ENCODE data around the gene GBA2. TPM values are rescaled to one million over a fixed set of nuclear protein-coding genes. Genes with fewer than 3 reads are reported as not detected.

GBA2 gene
- polyA plus RNA-seq, 3 donors = 18.1 to 130 (median 26.4) TPM

DNA sequence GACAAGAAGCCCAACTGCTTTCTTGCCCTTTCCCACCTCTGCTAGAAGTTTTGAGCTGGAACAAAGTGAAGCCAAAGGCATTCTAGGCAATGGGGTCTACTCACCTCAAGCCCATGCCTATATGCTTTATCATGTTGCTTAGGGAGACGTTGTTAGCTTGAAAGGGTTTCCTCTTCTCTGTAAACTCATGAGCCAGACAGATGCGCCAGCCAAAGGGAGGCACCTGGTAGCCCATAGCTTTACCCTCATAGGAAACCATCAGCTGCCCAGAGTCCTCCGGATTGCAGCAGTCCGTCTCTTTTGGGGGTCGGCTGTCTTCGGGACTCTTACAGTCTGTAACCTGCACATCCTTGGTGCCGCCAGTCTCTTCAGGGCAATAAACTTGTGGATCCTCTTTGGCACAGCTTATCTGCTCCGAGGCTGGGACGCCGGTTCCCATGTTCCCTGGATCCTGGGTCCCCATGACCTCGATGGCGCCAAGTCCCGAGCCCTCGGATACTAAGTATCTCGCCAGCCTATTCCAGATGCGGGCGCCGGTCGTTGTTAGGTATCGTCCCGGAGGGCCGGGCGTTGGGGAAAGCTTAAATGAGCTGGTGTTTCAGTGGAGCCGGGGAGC, 678 bp downstream of the GBA2 start:
- peak overlapping the region; percentile 59 to 80 for H3K27ac ChIP-seq (ENCODE audit: low read depth in 1 of 2, low read length in 2 of 2)
- peak overlapping the region; percentile 82 for H2AFZ ChIP-seq (ENCODE audit: insufficient read depth, low read depth, low read length, poor library complexity, severe bottlenecking)
- WGBS (ENCODE audit: insufficient coverage) = under 1% methylated on average over 23 of the region's 24 CpGs
- H3K9ac ChIP-seq (ENCODE audit: insufficient read depth, low read length, poor library complexity, severe bottlenecking) = peak overlapping the region; percentile 83
- Mint-ChIP-seq H3K36me3 (peaks cover 45 to 62% of the 10 kb centered on the region in 2 donors), H3K27ac (peak overlapping the region; percentile 86 to 95 (median 91)), H3K9me3 (no peaks in the 10 kb centered on the region), H3K4me1 (peaks cover 56% of the 10 kb centered on the region), H3K4me3 (peak overlapping the region; percentile 91 to 95), H3K27me3 (ENCODE audit: low read depth in 3 of 3) (no peaks in the 10 kb centered on the region)
- peaks cover 52% of the 10 kb centered on the region for H3K79me2 ChIP-seq (ENCODE audit: insufficient read depth, low read length)
- TF ChIP-seq, protein P1, sequence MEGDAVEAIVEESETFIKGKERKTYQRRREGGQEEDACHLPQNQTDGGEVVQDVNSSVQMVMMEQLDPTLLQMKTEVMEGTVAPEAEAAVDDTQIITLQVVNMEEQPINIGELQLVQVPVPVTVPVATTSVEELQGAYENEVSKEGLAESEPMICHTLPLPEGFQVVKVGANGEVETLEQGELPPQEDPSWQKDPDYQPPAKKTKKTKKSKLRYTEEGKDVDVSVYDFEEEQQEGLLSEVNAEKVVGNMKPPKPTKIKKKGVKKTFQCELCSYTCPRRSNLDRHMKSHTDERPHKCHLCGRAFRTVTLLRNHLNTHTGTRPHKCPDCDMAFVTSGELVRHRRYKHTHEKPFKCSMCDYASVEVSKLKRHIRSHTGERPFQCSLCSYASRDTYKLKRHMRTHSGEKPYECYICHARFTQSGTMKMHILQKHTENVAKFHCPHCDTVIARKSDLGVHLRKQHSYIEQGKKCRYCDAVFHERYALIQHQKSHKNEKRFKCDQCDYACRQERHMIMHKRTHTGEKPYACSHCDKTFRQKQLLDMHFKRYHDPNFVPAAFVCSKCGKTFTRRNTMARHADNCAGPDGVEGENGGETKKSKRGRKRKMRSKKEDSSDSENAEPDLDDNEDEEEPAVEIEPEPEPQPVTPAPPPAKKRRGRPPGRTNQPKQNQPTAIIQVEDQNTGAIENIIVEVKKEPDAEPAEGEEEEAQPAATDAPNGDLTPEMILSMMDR (IDR thresholded peaks at IDR 0.05) = no peak
- peak overlapping the region; percentile 97 for H3K4me2 ChIP-seq (replicated peaks; ENCODE audit: extremely low read depth, low read length, poor library complexity, severe bottlenecking)
- no peaks in the 10 kb centered on the region for H3K27me3 ChIP-seq (ENCODE audit: control insufficient read depth in 2 of 2, insufficient read depth in 2 of 2, low read length in 2 of 2)
- H3K36me3 ChIP-seq (replicated peaks in 1 of 2; ENCODE audit: control insufficient read depth in 1 of 2, insufficient read depth in 2 of 2, low read length in 2 of 2) = peaks cover 34 to 43% of the 10 kb centered on the region in 2 donors
- no peak for DNase-seq
- intact Hi-C loops (cut with micrococcal nuclease) = loop anchor here (2.0 to 5.0 kb wide), 2 partner anchors 16 to 141 kb away; partner anchors contain the start of genes CREB3 (in 2 of the 2), TLN1 (in 2 of the 2) and TESK1 (in 1 of the 2)
- H4K20me1 ChIP-seq (ENCODE audit: insufficient read depth, low read length) = peaks cover 52% of the 10 kb centered on the region
- peaks cover 53 to 57% of the 10 kb centered on the region in 2 donors for H3K4me1 ChIP-seq (ENCODE audit: control insufficient read depth in 1 of 2, insufficient read depth in 2 of 2, low read length in 2 of 2)
- no peaks in the 10 kb centered on the region for H3K9me3 ChIP-seq (replicated peaks in 1 of 2; ENCODE audit: control insufficient read depth in 1 of 2, insufficient read depth in 1 of 2, low read length in 2 of 2)
- H3K4me3 ChIP-seq (replicated peaks in 1 of 3; ENCODE audit: low read depth in 2 of 3, low read length in 3 of 3) = peak overlapping the region; percentile 86 to 90 (median 89)

DNA sequence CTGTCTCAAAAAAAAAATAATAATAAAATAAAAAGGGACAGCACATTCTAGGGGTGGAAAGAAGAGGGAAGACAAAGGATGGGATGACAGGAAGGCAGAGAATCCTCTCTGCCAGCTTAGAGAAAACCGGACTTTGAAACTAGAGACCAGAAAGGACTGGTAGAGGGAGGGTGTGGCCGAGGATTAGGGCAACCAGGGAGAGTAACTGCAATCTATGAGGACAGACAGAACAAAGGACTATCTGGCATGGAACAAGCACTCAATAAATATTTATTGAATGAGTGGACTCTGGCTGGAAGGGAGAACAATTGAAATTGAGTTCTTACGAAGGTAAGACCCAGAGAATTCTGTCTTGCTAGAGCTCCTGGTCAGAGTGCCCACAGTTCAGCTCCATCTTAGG, 2.4 kb downstream of the GBA2 start:
- peak overlapping the region in 1 of 3 experiments; percentile 90 for H3K4me3 ChIP-seq (replicated peaks in 1 of 3; ENCODE audit: low read depth in 2 of 3, low read length in 3 of 3)
- Mint-ChIP-seq H3K36me3 (peaks cover 43 to 62% of the 10 kb centered on the region in 2 donors), H3K27ac (peak overlapping the region in 2 of 7 donors; percentile 50 to 76), H3K27me3 (ENCODE audit: low read depth in 3 of 3) (no peaks in the 10 kb centered on the region), H3K4me3 (peak overlapping the region; percentile 49 to 95), H3K9me3 (no peaks in the 10 kb centered on the region), H3K4me1 (peaks cover 59% of the 10 kb centered on the region)
- WGBS (ENCODE audit: insufficient coverage) = 100% methylated on average over 1 of the region's 3 CpGs
- intact Hi-C loops (cut with micrococcal nuclease) = loop anchor here in 1 of 2 donors (5.0 kb wide), 1 partner anchor 139 kb away; the partner anchor contains the start of gene TESK1
- H3K79me2 ChIP-seq (ENCODE audit: insufficient read depth, low read length) = peaks cover 64% of the 10 kb centered on the region
- peaks cover 57 to 61% of the 10 kb centered on the region in 2 donors for H3K4me1 ChIP-seq (ENCODE audit: control insufficient read depth in 1 of 2, insufficient read depth in 2 of 2, low read length in 2 of 2)
- H3K9ac ChIP-seq (ENCODE audit: insufficient read depth, low read length, poor library complexity, severe bottlenecking) = no peak overlapping the region
- peaks cover 70% of the 10 kb centered on the region for H4K20me1 ChIP-seq (ENCODE audit: insufficient read depth, low read length)
- H3K27me3 ChIP-seq (ENCODE audit: control insufficient read depth in 2 of 2, insufficient read depth in 2 of 2, low read length in 2 of 2) = no peaks in the 10 kb centered on the region
- TF ChIP-seq, protein P1 (IDR thresholded peaks at IDR 0.05) = no peak
- H3K9me3 ChIP-seq (replicated peaks in 1 of 2; ENCODE audit: control insufficient read depth in 1 of 2, insufficient read depth in 1 of 2, low read length in 2 of 2) = no peaks in the 10 kb centered on the region
- H3K4me2 ChIP-seq (replicated peaks; ENCODE audit: extremely low read depth, low read length, poor library complexity, severe bottlenecking) = peak overlapping the region; percentile 97
- peak overlapping the region in 1 of 2 donors; percentile 80 for H3K27ac ChIP-seq (ENCODE audit: low read depth in 1 of 2, low read length in 2 of 2)
- peaks cover 32 to 43% of the 10 kb centered on the region in 2 donors for H3K36me3 ChIP-seq (replicated peaks in 1 of 2; ENCODE audit: control insufficient read depth in 1 of 2, insufficient read depth in 2 of 2, low read length in 2 of 2)
- H2AFZ ChIP-seq (ENCODE audit: insufficient read depth, low read depth, low read length, poor library complexity, severe bottlenecking) = no peak overlapping the region
- no peak for DNase-seq

All from CD14-positive monocyte (primary cell).